GM23338 (cell line): ENCODE measurements around the gene C1orf115. TPM values are rescaled to one million over a fixed set of nuclear protein-coding genes. Genes with fewer than 3 reads are reported as not detected.

Source experiments
- ATAC-seq: fragments of 200-7000 bp; cut with Tn5 transposase; 3 replicates; pipeline ENCODE4 v1.9.1; 2020
- DNase-seq: peaks from one replicate; pipeline ENCODE4 v3.0.0-alpha.2; 2015; ENCODE audit warnings: low spot score
- H2AFZ ChIP-seq: fragments of 200-600 bp; sonication (generic); 2 replicates; pipeline ENCODE4 v1.8.0; 2016; ENCODE audit warnings: antibody characterized with exemption, mild to moderate bottlenecking, moderate library complexity
- H3F3A ChIP-seq: fragments of 200-600 bp; sonication (generic); replicated peaks from 2 replicates; pipeline ENCODE4 v1.8.0; 2017; ENCODE audit warnings: antibody characterized with exemption, mixed run types, low read depth
- H3K27ac ChIP-seq: fragments of 200-600 bp; sonication (generic); 2 replicates; pipeline ENCODE4 v1.6.1; 2016; ENCODE audit warnings: low read depth
- H3K27me3 ChIP-seq: fragments of 200-600 bp; sonication (generic); 2 replicates; pipeline ENCODE4 v1.8.0; 2016; ENCODE audit warnings: mild to moderate bottlenecking, mixed run types, moderate library complexity; ENCODE audit not compliant: insufficient read depth
- H3K36me3 ChIP-seq: fragments of 200-600 bp; sonication (generic); 2 replicates; pipeline ENCODE4 v1.8.0; 2016; ENCODE audit warnings: mild to moderate bottlenecking; ENCODE audit not compliant: insufficient read depth
- H3K4me1 ChIP-seq: fragments of 200-600 bp; sonication (generic); 2 replicates; pipeline ENCODE4 v1.8.0; 2016; ENCODE audit warnings: mild to moderate bottlenecking, moderate library complexity; ENCODE audit not compliant: insufficient read depth
- H3K4me2 ChIP-seq: fragments of 200-600 bp; sonication (generic); 2 replicates; pipeline ENCODE4 v1.7.1; 2017; ENCODE audit warnings: mixed run types
- H3K4me3 ChIP-seq: fragments of 200-600 bp; sonication (generic); 2 replicates; pipeline ENCODE4 v1.6.1; 2016; ENCODE audit warnings: mixed run types
- H3K79me2 ChIP-seq: fragments of 200-600 bp; sonication (generic); replicated peaks from 2 replicates; pipeline ENCODE4 v1.8.0; 2017; ENCODE audit warnings: mild to moderate bottlenecking; ENCODE audit not compliant: insufficient read depth
- H3K9me2 ChIP-seq: fragments of 200-600 bp; sonication (generic); 2 replicates; pipeline ENCODE4 v1.8.0; 2017; ENCODE audit not compliant: insufficient read depth
- H4K20me1 ChIP-seq: fragments of 200-600 bp; sonication (generic); replicated peaks from 2 replicates; pipeline ENCODE4 v1.8.0; 2017; ENCODE audit warnings: mild to moderate bottlenecking; ENCODE audit not compliant: insufficient read depth
- H3K27ac Mint-ChIP-seq: 2 replicates; pipeline ENCODE4 v1.8.0; 2020; ENCODE audit warnings: inconsistent platforms, mild to moderate bottlenecking, moderate library complexity, mixed read lengths
- H3K27me3 Mint-ChIP-seq: 3 replicates; pipeline ENCODE4 v1.8.0; 2022; ENCODE audit warnings: low read depth, mild to moderate bottlenecking, moderate library complexity, mixed read lengths, inconsistent platforms; ENCODE audit not compliant: insufficient read depth, poor library complexity
- H3K36me3 Mint-ChIP-seq: 3 replicates; pipeline ENCODE4 v1.8.0; 2021; ENCODE audit warnings: low read depth, mild to moderate bottlenecking, inconsistent platforms, moderate library complexity, mixed read lengths
- H3K4me1 Mint-ChIP-seq: 3 replicates; pipeline ENCODE4 v1.8.0; 2020; ENCODE audit warnings: mild to moderate bottlenecking, inconsistent platforms, mixed read lengths
- H3K4me3 Mint-ChIP-seq: 3 replicates; pipeline ENCODE4 v1.8.0; 2021; ENCODE audit warnings: moderate library complexity, mild to moderate bottlenecking, inconsistent platforms, mixed read lengths
- H3K9me3 Mint-ChIP-seq: 3 replicates; pipeline ENCODE4 v1.8.0; 2020; ENCODE audit warnings: moderate library complexity, mild to moderate bottlenecking, inconsistent platforms, mixed read lengths
- CREB1 ChIP-seq: fragments of 250-450 bp; sonication (Bioruptor Pico); IDR thresholded peaks from 2 replicates; pipeline ENCODE4 v1.5.0; 2020; ENCODE audit warnings: low read depth, mild to moderate bottlenecking, moderate library complexity
- CTCF ChIP-seq, 2 experiments: fragments of 200-600 bp in 1 of 2; sonication (generic) in 1 of 2; conservative IDR thresholded peaks; 2 replicates each; pipeline versions ENCODE4 v1.5.1 to v1.6.1; 2016 to 2017; ENCODE audit warnings: antibody characterized with exemption in 2 of 2, low read depth in 2 of 2, mild to moderate bottlenecking in 2 of 2, moderate library complexity in 1 of 2
- EZH2phosphoT487 ChIP-seq: fragments of 200-600 bp; sonication (generic); IDR thresholded peaks from one replicate; pipeline ENCODE4 v1.8.1; 2018; ENCODE audit warnings: antibody characterized with exemption; ENCODE audit not compliant: unreplicated experiment
- JUNB ChIP-seq: IDR thresholded peaks from one replicate; pipeline ENCODE4 v1.6.1; 2016; ENCODE audit warnings: antibody characterized with exemption; ENCODE audit not compliant: unreplicated experiment
- NANOG ChIP-seq: IDR thresholded peaks from 2 replicates; pipeline ENCODE4 v1.6.1; 2016; ENCODE audit warnings: antibody characterized with exemption, borderline replicate concordance
- POLR2AphosphoS5 ChIP-seq: IDR thresholded peaks from 2 replicates; pipeline ENCODE4 v1.6.1; 2016; ENCODE audit warnings: antibody characterized with exemption, low read depth
- STAT1 ChIP-seq: IDR thresholded peaks from one replicate; pipeline ENCODE4 v1.6.1; 2016; ENCODE audit warnings: antibody characterized with exemption; ENCODE audit not compliant: unreplicated experiment
- ZNF114 ChIP-seq: fragments of 250-450 bp; sonication (Bioruptor Pico); IDR thresholded peaks from 2 replicates; pipeline ENCODE4 v1.5.0; 2020; ENCODE audit warnings: mild to moderate bottlenecking, moderate library complexity
- ZNF331 ChIP-seq: fragments of 250-450 bp; sonication (Bioruptor Pico); IDR thresholded peaks from 2 replicates; pipeline ENCODE4 v1.5.0; 2020; ENCODE audit warnings: low read depth, mild to moderate bottlenecking, moderate library complexity
- polyA plus RNA-seq: library from polyadenylated mRNA; unstranded; fragments of >200 nt; fragmentation: Nextera tagmentation; extraction: Ambion mirVana; gene quantifications from 2 replicates; pipeline ENCODE4 v1.2.1, GENCODE V29; 2016
- total RNA-seq: library from RNA; depleted of rRNA; stranded (reverse); fragments of >200 nt; shearing (Covaris generic); gene quantifications from 2 replicates; pipeline ENCODE4 v1.2.3, GENCODE V29; 2014
- TF ChIP-seq, protein P1 (sequence below): IDR thresholded peaks from 2 replicates; pipeline ENCODE4 v1.6.1; 2016; ENCODE audit warnings: antibody characterized with exemption
- TF ChIP-seq, protein P2 (sequence below): IDR thresholded peaks from one replicate; pipeline ENCODE4 v1.6.1; 2018; ENCODE audit warnings: antibody characterized with exemption; ENCODE audit not compliant: unreplicated experiment

The C1orf115 gene
- total and polyA plus RNA-seq, 2 experiments from 2014 or later: 2.5 to 6.0 TPM

GRCh38 chr1:220680085-220680687 lies 10.0 kb upstream of the C1orf115 start:
- H3K4me1 Mint-ChIP-seq: peaks cover 3% of the 10 kb centered on the region; the same call in 1 of the 3 replicates
- peak; percentile 77 for DNase-seq
- H3K4me2 ChIP-seq: no peak overlapping the region

DNA sequence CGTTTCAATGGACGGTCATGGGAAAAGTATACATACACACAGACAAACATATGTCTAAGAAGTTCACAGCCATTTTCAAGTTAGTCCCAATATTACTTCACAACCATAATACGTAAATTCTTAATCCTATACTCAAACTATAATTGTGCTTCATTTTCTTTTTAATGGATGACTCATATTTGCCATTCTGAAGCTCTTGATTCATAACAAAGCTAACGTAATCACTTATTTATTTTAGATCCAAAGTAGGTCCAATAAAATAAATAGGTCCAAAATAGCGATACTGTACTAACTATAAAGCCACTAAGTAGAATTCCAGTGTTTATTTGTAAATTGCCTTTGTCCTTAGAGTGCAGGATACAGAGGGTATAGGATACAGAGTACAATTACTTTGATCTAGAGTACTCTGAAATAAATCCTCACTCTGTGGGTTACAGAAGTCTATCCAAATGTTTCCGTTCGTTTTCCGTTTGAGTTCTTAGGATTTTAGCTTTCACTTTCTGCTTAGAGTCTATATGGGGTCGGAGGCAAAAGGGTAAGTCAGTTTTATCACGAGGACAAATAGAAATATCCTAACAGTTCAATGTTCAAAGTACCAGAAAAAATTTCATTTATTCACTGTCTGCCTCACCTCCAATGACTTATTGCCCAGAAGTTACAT lies 8.8 kb upstream of the C1orf115 start:
- Histone ChIP-seq H3K27ac (no peak overlapping the region), H3F3A (no peaks in the 10 kb centered on the region), H2AFZ (no peak overlapping the region), H3K36me3 (no peaks in the 10 kb centered on the region), H3K9me2 (no peaks in the 10 kb centered on the region), H3K79me2 (no peaks in the 10 kb centered on the region), H3K4me3 (no peak overlapping the region), H3K27me3 (no peaks in the 10 kb centered on the region), H3K4me2 (no peak overlapping the region), H3K4me1 (no peaks in the 10 kb centered on the region), H4K20me1 (no peaks in the 10 kb centered on the region)
- Mint-ChIP-seq H3K9me3 (no peaks in the 10 kb centered on the region), H3K4me1 (no peaks in the 10 kb centered on the region), H3K4me3 (no peak overlapping the region), H3K36me3 (no peaks in the 10 kb centered on the region), H3K27me3 (no peaks in the 10 kb centered on the region), H3K27ac (no peak overlapping the region)
- ATAC-seq: no peak
- no peak for DNase-seq
- TF ChIP-seq NANOG (no peak), STAT1 (no peak), ZNF331 (no peak), JUNB (no peak), CTCF (conservative IDR thresholded peaks at IDR 0.05; ENCODE audit: low read depth in 2 of 2) (no peak), CREB1 (CRISPR knock-in tag) (no peak), ZNF114 (CRISPR knock-in tag) (no peak), POLR2AphosphoS5 (no peak), EZH2phosphoT487 (no peak)
- TF ChIP-seq, protein P1, sequence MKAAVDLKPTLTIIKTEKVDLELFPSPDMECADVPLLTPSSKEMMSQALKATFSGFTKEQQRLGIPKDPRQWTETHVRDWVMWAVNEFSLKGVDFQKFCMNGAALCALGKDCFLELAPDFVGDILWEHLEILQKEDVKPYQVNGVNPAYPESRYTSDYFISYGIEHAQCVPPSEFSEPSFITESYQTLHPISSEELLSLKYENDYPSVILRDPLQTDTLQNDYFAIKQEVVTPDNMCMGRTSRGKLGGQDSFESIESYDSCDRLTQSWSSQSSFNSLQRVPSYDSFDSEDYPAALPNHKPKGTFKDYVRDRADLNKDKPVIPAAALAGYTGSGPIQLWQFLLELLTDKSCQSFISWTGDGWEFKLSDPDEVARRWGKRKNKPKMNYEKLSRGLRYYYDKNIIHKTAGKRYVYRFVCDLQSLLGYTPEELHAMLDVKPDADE: no peak

More at GRCh38 chr1:220680085-220680687, 10.0 kb upstream of the C1orf115 start:
- Histone ChIP-seq H2AFZ (no peak overlapping the region), H3K9me2 (no peaks in the 10 kb centered on the region), H3K79me2 (no peaks in the 10 kb centered on the region), H3K27ac (no peak overlapping the region), H4K20me1 (no peaks in the 10 kb centered on the region), H3K36me3 (no peaks in the 10 kb centered on the region), H3F3A (no peaks in the 10 kb centered on the region), H3K4me3 (no peak overlapping the region), H3K4me1 (no peaks in the 10 kb centered on the region), H3K27me3 (no peaks in the 10 kb centered on the region)
- ATAC-seq: peak; percentile 94
- Mint-ChIP-seq H3K4me3 (no peak overlapping the region), H3K27me3 (no peaks in the 10 kb centered on the region), H3K36me3 (no peaks in the 10 kb centered on the region), H3K27ac (no peak overlapping the region), H3K9me3 (no peaks in the 10 kb centered on the region)
- TF ChIP-seq, protein P2, sequence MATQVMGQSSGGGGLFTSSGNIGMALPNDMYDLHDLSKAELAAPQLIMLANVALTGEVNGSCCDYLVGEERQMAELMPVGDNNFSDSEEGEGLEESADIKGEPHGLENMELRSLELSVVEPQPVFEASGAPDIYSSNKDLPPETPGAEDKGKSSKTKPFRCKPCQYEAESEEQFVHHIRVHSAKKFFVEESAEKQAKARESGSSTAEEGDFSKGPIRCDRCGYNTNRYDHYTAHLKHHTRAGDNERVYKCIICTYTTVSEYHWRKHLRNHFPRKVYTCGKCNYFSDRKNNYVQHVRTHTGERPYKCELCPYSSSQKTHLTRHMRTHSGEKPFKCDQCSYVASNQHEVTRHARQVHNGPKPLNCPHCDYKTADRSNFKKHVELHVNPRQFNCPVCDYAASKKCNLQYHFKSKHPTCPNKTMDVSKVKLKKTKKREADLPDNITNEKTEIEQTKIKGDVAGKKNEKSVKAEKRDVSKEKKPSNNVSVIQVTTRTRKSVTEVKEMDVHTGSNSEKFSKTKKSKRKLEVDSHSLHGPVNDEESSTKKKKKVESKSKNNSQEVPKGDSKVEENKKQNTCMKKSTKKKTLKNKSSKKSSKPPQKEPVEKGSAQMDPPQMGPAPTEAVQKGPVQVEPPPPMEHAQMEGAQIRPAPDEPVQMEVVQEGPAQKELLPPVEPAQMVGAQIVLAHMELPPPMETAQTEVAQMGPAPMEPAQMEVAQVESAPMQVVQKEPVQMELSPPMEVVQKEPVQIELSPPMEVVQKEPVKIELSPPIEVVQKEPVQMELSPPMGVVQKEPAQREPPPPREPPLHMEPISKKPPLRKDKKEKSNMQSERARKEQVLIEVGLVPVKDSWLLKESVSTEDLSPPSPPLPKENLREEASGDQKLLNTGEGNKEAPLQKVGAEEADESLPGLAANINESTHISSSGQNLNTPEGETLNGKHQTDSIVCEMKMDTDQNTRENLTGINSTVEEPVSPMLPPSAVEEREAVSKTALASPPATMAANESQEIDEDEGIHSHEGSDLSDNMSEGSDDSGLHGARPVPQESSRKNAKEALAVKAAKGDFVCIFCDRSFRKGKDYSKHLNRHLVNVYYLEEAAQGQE: no peak
- peak; percentile 70 to 80 for TF ChIP-seq CTCF (conservative IDR thresholded peaks at IDR 0.05; ENCODE audit: low read depth in 2 of 2)
